Erythroblast (primary cell): Measurements from ENCODE around the gene ZNF638.

ENCODE experiments used
- GATA1 ChIP-seq: IDR thresholded peaks from 2 replicates; pipeline ENCODE4 v1.6.1; 2011; ENCODE audit warnings: low read depth, mild to moderate bottlenecking, control low read depth, low read length, moderate library complexity
- POLR2A ChIP-seq: IDR thresholded peaks from 2 replicates; pipeline ENCODE4 v1.6.1; 2011; ENCODE audit warnings: mild to moderate bottlenecking, low read length

DNA sequence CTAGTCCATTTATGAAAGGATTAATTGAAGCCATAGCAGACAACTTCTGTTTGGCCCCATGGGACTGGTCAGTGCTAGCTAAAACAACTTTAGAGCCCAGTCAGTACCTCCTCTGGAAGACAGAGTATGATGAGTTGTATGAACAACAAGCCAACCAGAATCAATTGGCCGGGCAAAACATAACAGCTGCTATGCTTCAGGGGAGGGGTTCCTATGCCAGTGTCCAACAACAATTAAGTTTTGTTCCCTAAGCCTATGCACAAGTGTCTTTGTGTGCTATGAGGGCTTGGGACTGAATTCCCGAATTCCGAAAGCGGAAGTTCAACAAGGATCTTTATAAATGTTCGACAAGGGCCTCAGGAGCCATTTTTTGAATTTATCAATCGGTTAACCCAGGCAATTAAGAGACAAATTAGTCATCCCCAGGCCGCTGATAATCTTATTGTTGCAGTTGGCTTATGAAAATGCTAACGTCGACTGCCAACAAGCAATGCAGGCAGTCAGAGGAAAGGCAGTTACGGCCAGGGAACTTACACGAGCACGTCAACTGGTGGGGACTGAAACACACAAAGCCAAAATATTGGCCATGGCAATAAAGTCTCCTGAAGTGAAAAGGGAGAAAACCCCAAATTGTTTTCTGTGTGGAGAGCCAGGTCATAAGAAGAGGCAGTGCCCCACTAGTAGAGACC, 57.9 kb downstream of the ZNF638 start:
- no peak for TF ChIP-seq POLR2A
- TF ChIP-seq GATA1 = no peak
